Glomerular visceral epithelial cell (primary cell): ENCODE measurements around the gene GDF2.

ENCODE experiments used
- DNase-seq: peaks from one replicate; pipeline ENCODE4 v3.0.0-alpha.2; 2016; ENCODE audit errors: extremely low spot score

Gene GDF2

GRCh38 chr10:47322300-47323061 is at the start of gene GDF2:
TSS of gene GDF2 (plus strand) at chr10:47322454. CDS start at chr10:47322669, 215 bp downstream.
- DNase-seq, result no peak

- no peak for DNase-seq
Observed at GRCh38 chr10:47276071-47276470, 46.2 kb upstream of the GDF2 start.

- DNase-seq, result no peak
Observed at GRCh38 chr10:47276576-47277351, 45.5 kb upstream of the GDF2 start.

GRCh38 chr10:47277352-47278151 is 44.7 kb upstream of the GDF2 start:
- no peak for DNase-seq

GRCh38 chr10:47278152-47278473 is 44.1 kb upstream of the GDF2 start:
- no peak for DNase-seq

GRCh38 chr10:47278720-47279119 is 43.5 kb upstream of the GDF2 start:
- DNase-seq, result no peak

GRCh38 chr10:47279276-47279675 is 43.0 kb upstream of the GDF2 start:
- DNase-seq, result no peak

GRCh38 chr10:47282005-47282656 is 40.1 kb upstream of the GDF2 start:
- no peak for DNase-seq

GRCh38 chr10:47282657-47283018 is 39.6 kb upstream of the GDF2 start:
- DNase-seq, result no peak

GRCh38 chr10:47283101-47283630 is 39.1 kb upstream of the GDF2 start:
- no peak for DNase-seq

- no peak for DNase-seq
Observed at GRCh38 chr10:47283848-47284247, 38.4 kb upstream of the GDF2 start.

- DNase-seq, result no peak
Observed at GRCh38 chr10:47285381-47286115, 36.7 kb upstream of the GDF2 start.

- no peak for DNase-seq
Observed at GRCh38 chr10:47286116-47286505, 36.1 kb upstream of the GDF2 start.

- no peak for DNase-seq
Observed at GRCh38 chr10:47286591-47287315, 35.5 kb upstream of the GDF2 start.

- DNase-seq, result no peak
Observed at GRCh38 chr10:47287365-47287802, 34.9 kb upstream of the GDF2 start.

- DNase-seq, result no peak
Observed at GRCh38 chr10:47287805-47288204, 34.4 kb upstream of the GDF2 start.

- no peak for DNase-seq
Observed at GRCh38 chr10:47288236-47288635, 34.0 kb upstream of the GDF2 start.

- DNase-seq, result no peak
Observed at GRCh38 chr10:47288916-47289495, 33.2 kb upstream of the GDF2 start.

- DNase-seq, result no peak
Observed at GRCh38 chr10:47289921-47290320, 32.3 kb upstream of the GDF2 start.

GRCh38 chr10:47290338-47290737 is 31.9 kb upstream of the GDF2 start:
- DNase-seq, result no peak
